NB4 (cell line): ENCODE measurements around the gene SH2D1B.

Source experiments
- MYC ChIP-seq: IDR thresholded peaks from 2 replicates; pipeline ENCODE4 v1.6.1; 2011; ENCODE audit warnings: low read depth, low read length
- POLR2A ChIP-seq: IDR thresholded peaks from 2 replicates; pipeline ENCODE4 v1.6.1; 2011; ENCODE audit warnings: mild to moderate bottlenecking; ENCODE audit not compliant: insufficient read length; ENCODE audit errors: extremely low read depth
- TF ChIP-seq, protein P1 (sequence below): IDR thresholded peaks from one replicate; pipeline ENCODE4 v1.5.1; 2012; ENCODE audit warnings: low read depth, low read length
- TF ChIP-seq, protein P2 (sequence below): IDR thresholded peaks from 2 replicates; pipeline ENCODE4 v1.6.1; 2011; ENCODE audit warnings: low read depth, low read length

DNA sequence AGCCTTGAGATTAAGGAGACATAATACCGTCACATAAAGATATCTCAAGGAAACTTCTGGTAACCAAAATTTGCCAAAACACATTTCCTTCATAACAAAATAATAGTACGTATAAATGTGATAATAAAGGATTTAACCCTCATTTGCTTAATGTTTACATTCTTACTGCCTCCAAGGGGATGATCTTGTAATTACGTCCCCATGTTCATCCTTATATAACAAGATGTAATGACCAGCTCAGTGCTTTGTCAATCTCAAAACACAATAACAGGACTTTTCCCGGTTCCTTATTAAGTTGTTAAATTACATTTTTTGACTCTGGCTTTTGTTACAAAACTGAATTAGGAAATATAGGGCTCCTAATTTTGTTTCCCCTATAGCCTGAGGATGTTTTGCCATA lies 44.4 kb upstream of the SH2D1B start:
- no peak for TF ChIP-seq POLR2A
- TF ChIP-seq, protein P1, sequence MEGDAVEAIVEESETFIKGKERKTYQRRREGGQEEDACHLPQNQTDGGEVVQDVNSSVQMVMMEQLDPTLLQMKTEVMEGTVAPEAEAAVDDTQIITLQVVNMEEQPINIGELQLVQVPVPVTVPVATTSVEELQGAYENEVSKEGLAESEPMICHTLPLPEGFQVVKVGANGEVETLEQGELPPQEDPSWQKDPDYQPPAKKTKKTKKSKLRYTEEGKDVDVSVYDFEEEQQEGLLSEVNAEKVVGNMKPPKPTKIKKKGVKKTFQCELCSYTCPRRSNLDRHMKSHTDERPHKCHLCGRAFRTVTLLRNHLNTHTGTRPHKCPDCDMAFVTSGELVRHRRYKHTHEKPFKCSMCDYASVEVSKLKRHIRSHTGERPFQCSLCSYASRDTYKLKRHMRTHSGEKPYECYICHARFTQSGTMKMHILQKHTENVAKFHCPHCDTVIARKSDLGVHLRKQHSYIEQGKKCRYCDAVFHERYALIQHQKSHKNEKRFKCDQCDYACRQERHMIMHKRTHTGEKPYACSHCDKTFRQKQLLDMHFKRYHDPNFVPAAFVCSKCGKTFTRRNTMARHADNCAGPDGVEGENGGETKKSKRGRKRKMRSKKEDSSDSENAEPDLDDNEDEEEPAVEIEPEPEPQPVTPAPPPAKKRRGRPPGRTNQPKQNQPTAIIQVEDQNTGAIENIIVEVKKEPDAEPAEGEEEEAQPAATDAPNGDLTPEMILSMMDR: no peak
- no peak for TF ChIP-seq MYC
- TF ChIP-seq, protein P2, sequence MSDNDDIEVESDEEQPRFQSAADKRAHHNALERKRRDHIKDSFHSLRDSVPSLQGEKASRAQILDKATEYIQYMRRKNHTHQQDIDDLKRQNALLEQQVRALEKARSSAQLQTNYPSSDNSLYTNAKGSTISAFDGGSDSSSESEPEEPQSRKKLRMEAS: no peak
